ENCODE data around the gene TRIP11. TPM values are rescaled to one million over a fixed set of nuclear protein-coding genes. Genes with fewer than 3 reads are reported as not detected.

TRIP11 gene
- total RNA-seq, result 64.0 TPM

DNA sequence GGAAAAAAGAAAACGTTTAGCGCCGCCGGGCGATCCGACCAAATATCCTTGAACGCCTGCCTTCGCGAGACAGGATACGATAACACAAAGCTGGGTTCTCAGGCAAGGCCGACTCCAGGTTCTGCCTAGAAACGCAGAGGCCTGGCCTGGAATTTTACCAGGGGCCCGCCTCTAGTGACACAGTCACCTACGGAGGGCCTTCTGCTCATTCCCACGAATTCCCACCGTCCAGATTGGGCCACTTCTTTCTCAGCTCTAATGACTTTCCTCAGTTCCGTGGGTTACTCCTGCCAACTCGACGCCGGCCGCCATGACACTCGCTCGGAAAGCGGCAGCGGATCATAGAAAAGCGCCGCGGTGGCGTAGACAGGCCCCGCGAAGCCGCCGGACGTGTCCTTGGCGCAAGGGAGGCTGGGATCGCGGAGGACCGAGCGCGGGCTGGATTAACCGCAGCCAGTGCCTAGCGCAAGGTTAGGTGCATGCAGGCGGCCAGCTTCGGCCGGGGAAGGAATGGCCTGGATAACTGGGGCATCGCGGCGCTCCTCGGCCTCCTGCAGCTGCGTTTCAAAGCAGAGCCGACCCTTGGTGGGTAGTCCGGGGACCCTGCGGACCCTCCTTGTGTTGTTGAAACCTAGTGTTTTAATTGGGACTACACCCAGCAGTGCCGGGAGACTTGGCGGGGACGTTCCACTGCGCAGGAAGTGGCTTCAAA lies at the start of gene TRIP11:
Gene TRIP11 (minus strand): TSS at position 341 of the 712 bp plus-strand sequence. CDS start 374 bp downstream, outside the sequence.

DNA sequence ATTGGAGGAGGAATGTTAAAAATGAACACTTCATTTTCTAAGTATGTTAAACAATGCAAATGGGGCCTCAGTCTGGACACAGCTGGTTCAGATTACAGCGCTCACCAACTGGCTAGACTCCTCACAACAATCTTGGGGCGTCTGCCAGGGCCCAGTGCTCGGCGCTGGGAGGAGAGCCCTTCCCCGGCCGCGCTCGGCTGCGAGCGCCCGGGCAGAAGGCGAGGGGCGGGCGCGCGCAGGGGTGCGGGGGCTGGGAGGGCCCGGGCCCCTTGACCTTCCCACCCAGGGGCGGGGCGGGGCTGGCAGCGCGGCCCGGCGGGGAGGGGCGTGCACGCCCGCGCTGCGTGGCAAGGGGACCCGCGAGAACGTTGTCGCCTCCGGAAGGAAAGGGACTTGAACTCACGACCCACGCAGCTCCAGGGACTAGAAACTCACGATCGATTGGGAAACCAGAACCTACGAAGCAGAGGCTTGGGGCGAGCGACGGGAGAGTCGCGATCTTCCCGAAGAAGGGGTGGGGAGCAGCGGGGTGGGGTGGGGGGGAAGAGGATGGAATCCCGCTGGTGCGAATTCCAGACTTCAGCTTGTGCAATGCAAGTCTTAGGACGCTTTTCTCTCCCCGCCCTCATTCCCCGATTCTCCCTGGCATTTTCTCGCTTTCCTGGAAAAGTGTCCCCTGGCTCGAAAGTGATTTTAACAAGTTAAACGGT lies 92.2 kb downstream of the TRIP11 start, which contains the start of gene FBLN5:
Gene FBLN5 (minus strand): TSS at position 220 of the 710 bp plus-strand sequence. CDS start 465 bp downstream, outside the sequence.

Other genes with a start within 250 kb of the TRIP11 start
- 12.0 TPM for gene TC2N, start 172.5 kb downstream of the TRIP11 start, total RNA-seq
- 69.1 TPM for gene FBLN5, start 92.4 kb downstream of the TRIP11 start, total RNA-seq
- 92.9 TPM for gene ATXN3, start 66.5 kb upstream of the TRIP11 start, total RNA-seq
- 128 TPM for gene NDUFB1, start 81.6 kb upstream of the TRIP11 start, total RNA-seq
- gene CPSF2, start 81.9 kb upstream of the TRIP11 start, total RNA-seq, result 40.8 TPM